Activated CD8-positive, alpha-beta memory T cell treated with anti-CD3 and anti-CD28 coated beads, Interleukin-2, amount 50 U/mL, for 1 hour (primary cell): ENCODE results near the gene PDCD1.

Source experiments
- DNase-seq: peaks from one replicate; pipeline ENCODE4 v3.0.0-alpha.2; 2020; ENCODE audit errors: extremely low read depth

Gene PDCD1

GRCh38 chr2:241895712-241896641 lies 37.3 kb upstream of the PDCD1 start:
- DNase-seq = no peak

- DNase-seq = no peak
Measured at GRCh38 chr2:241895427-241895711, 36.7 kb upstream of the PDCD1 start.

DNA sequence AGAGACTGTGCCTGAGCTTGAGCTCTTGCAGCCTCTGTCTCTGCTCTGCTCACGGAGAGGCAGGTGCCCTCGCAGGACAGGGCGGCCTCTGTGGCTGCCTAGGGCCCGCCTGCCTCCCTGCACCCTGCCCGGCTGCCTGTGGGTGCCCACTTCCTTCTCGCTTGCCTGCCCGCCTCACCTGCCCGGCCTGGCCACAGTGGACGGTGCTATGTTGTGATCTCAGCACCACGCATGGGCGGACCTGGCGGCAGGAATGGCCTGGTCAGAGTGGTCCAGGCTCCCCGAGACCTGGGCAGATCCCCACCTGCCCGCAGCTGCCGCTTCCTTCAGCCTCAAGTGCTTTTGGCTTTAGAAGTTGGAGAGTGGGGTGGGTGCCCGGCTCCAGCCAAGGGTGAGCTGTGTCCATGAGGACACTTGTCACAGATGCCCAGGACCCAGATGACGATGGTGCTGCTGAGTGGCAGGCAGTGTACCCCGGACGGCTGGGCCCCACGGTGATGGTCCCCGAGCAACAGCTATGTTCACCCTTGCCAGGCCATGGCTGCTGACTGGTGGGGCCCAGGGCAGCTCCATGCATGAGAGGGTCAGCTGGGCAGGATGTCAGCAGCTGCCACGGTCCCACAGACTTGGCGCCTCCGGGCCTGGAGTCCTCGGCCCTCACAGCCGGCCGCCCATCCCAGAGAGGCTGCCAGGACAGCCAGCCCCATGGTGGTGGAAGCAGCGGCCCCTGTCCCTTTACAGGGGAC lies 36.2 kb upstream of the PDCD1 start:
- no peak for DNase-seq

GRCh38 chr2:241894056-241894641 lies 35.5 kb upstream of the PDCD1 start:
- DNase-seq = no peak

- no peak for DNase-seq
Measured at GRCh38 chr2:241893265-241893664, 34.6 kb upstream of the PDCD1 start.

GRCh38 chr2:241892299-241893137 lies 33.8 kb upstream of the PDCD1 start:
- DNase-seq = no peak

DNA sequence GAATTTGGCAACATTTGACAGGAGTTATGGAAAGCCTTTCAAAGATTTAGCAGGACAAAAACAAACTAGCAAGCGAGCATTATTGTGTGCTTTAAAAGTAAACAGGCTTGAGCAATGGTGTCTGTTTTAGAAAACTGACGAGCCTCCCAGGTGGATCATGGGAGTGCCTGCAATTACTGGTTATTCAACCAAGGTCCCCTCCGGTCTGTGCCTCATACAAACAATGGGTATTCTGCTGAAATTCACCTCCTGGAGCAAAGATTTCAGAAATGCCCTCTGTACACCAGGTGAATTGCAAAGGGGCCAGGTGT lies 33.2 kb upstream of the PDCD1 start:
- DNase-seq = no peak

- no peak for DNase-seq
Measured at GRCh38 chr2:241891315-241891987, 32.8 kb upstream of the PDCD1 start.

GRCh38 chr2:241890524-241891235 lies 32.0 kb upstream of the PDCD1 start:
- DNase-seq = no peak

DNA sequence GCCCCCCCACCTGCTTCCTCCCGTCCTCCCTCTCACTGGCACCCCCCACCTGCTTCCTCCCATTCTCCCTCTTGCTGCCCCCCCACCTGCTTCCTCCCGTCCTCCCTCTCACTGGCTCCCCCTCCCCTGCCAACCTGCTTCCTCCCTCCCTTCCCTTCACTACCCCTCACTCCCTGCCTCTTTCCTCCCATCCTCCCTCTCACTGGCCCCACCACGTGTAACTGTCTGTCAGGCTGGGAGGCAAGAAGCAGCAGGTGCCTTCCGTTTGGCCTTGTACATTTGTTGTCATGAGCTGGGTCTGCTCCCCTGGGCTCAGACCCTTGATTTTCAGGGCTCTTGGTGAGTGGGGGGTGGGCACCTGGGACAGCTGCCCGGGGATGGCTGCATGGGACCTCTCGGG lies 29.9 kb upstream of the PDCD1 start:
- no peak for DNase-seq

GRCh38 chr2:241887806-241888522 lies 29.3 kb upstream of the PDCD1 start:
- no peak for DNase-seq

GRCh38 chr2:241886840-241887447 lies 28.2 kb upstream of the PDCD1 start:
- no peak for DNase-seq

DNA sequence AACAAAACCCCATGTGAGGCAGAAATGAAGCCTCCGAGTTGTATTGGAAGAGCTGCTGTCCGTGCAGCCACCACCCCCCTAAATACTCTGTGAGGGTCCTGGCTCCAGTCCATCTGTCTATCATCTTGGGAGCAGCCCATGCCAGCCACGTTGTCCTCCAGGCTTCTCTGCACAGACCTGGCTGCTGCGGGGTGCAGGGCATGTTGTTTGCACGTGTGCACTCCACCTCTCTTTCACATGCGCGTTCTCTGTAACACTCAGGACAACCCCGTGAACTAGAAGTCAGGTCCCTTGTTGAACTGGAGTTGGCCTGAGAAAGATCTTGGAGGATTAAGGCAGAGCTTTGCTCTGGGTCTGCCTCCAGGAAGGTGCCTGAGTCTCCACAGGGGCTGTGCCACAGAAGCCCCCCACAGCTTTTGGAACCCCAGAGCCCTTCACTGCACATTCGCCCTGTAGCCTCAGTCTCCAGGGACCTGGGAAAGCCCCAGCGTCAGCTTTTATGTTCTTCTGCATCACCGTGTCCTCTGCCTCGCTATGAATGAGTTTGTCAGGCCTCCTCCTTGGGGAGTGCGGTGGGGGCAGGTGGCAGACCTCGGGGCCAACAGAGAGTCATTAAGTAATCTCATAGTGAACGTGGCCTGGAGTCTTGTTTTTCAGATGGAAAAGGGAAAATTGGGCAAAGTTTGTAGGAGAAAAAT lies 27.4 kb upstream of the PDCD1 start:
- DNase-seq = no peak

DNA sequence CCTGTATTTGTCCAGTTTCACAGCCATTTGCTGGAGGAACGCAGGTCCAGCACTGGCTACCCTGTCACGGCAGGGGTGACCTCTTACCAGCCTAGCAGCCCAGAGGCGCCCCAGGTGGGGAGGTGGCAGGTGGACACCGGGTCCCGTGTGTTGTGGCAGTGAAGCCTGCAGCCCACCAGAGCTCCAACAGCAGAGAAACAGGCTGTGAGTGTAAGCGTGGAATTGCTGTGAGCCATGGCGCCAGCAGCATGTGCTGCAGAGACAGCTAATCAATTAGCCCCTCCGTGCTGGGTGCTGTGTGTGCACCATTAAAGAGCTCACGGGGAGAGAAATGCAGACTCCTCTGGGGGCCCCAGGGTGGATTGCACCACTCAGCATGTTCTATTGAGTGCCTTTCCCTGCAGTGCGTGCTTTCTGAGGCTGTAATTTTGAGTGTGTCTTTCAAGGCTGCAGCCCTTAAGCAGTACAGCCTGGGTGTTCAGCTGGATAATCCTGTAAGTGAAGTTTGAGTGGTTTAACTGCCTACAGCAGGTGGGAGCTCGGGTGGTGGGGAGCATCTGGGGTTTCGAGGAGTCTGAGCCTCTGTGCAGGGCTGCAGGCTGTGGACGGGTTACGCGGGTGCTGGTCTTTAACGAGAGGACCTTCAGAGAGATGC lies 26.7 kb upstream of the PDCD1 start:
- no peak for DNase-seq

DNA sequence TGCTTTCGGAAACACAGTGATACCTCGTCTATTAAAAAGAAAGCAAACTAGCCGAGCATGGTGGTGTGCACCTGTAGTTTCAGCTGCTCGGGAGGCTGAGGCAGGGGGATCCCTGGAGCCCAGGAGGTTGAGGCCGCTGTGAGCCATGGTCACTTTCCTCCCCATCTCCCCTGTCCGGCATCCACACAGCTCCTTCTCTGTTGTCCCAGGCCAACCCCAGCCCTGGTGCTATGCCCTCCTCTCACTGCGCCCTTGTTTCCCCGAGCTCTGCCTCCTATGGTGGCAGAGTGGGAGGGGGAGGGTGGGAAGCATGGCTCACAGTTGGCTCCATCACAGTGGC lies 26.2 kb upstream of the PDCD1 start:
- no peak for DNase-seq

DNA sequence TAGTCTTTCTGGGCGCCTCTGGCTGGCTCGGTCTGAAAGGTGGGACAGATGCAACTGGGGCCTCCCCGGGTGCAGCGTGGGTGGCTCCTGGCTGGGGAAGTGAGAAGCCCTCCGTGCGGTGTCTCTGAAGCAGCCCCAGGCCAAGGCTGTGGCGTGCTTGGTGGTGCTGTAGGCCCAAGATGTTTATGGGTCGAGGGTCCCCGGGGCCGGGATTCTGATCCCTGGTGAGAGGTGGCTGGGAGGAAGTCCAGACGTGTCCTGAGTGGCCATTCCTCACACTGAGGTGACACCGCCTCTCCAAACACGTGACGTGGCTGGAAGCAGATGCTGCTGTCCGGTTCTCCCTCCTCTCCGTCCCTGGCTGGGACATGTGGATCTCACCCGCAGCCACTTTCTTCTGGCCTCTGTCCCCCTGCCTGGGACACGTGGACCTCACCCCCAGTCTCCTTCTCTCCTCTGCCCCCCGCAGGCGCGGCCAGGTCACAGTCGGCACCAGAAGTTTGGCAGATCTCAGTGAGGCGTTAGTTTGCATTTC lies 23.5 kb upstream of the PDCD1 start:
- DNase-seq = no peak

DNA sequence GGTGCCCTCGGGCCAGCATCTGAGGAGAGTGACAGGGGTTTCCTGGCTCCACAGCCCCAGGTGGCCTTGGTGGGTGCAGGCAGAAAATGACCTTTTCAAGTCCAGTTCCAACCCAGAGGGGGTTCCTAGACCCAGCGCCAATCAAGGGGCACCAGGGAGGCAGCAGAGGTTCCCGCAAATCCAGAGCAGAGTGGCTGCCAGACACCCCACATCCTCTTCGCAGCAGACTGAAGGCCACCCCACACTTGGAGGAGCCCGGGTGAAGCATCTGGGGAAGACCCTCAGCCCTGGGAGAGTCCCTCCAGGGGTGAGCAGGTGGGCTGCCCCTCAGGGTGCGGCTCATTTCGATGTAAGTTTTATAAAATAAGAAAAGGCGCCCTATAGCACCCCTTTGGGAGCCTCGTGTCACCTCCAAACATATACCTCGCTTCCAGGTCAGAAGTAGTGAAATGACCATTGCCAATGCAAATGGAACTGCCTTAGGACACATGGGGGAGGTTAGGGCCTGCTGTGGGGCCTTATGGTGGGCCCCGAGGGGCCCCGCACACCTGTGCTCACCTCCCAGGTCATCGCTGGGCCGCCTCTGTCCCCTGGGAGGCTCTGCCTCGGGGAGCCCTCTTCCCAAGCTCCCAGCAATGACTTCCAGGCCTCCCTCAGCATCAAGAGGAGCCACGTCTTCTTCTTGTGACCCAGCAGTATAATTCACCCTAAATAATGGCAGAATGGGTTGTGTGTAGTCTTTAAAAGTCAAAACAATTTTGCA lies 21.8 kb upstream of the PDCD1 start:
- no peak for DNase-seq

GRCh38 chr2:241879326-241879725 lies 20.6 kb upstream of the PDCD1 start:
- DNase-seq = no peak
